H9 (cell line): Measurements from ENCODE around the gene ILF3. TPM values are rescaled to one million over a fixed set of nuclear protein-coding genes. Genes with fewer than 3 reads are reported as not detected.
A peak's percentile ranks its signal among the peaks of the same experiment; 100 is the strongest.

Source experiments
- DNase-seq: peaks from one replicate; pipeline ENCODE4 v3.0.0-alpha.2; 2017
- H2AFZ ChIP-seq: one replicate; pipeline ENCODE4 v1.6.1; 2013; ENCODE audit warnings: mild to moderate bottlenecking, low read length, control low read depth, moderate library complexity
- H2AK5ac ChIP-seq: 2 replicates; pipeline ENCODE4 v1.6.1; 2013; ENCODE audit warnings: low read length, control low read depth, mixed read lengths; ENCODE audit not compliant: insufficient read length
- H2BK120ac ChIP-seq: one replicate; pipeline ENCODE4 v1.6.1; 2013; ENCODE audit warnings: low read depth, mild to moderate bottlenecking, low read length, control low read depth, inconsistent platforms; ENCODE audit not compliant: poor library complexity, severe bottlenecking
- H2BK12ac ChIP-seq: 2 replicates; pipeline ENCODE4 v1.6.1; 2013; ENCODE audit warnings: low read length, control low read depth, mixed read lengths, low read depth; ENCODE audit not compliant: insufficient read length
- H2BK15ac ChIP-seq: 2 replicates; pipeline ENCODE4 v1.6.1; 2013; ENCODE audit warnings: low read depth, low read length, control low read depth
- H2BK20ac ChIP-seq: one replicate; pipeline ENCODE4 v1.6.1; 2013; ENCODE audit warnings: low read depth, mild to moderate bottlenecking, low read length, control low read depth, inconsistent platforms; ENCODE audit not compliant: poor library complexity, severe bottlenecking
- H2BK5ac ChIP-seq: 2 replicates; pipeline ENCODE4 v1.6.1; 2013; ENCODE audit warnings: low read length, control low read depth, mixed read lengths; ENCODE audit not compliant: insufficient read length
- H3K14ac ChIP-seq: 2 replicates; pipeline ENCODE4 v1.6.1; 2013; ENCODE audit warnings: low read length, control low read depth; ENCODE audit not compliant: insufficient read depth
- H3K18ac ChIP-seq: 2 replicates; pipeline ENCODE4 v1.6.1; 2013; ENCODE audit warnings: low read depth, mild to moderate bottlenecking, mixed read lengths, low read length, control low read depth; ENCODE audit not compliant: insufficient read length
- H3K23ac ChIP-seq: 2 replicates; pipeline ENCODE4 v1.6.1; 2013; ENCODE audit warnings: low read length, control low read depth, mixed read lengths, low read depth; ENCODE audit not compliant: insufficient read length
- H3K23me2 ChIP-seq: 2 replicates; pipeline ENCODE4 v1.6.1; 2013; ENCODE audit warnings: low read depth, mild to moderate bottlenecking, mixed read lengths, low read length, control low read depth; ENCODE audit not compliant: insufficient read length, poor library complexity, severe bottlenecking
- H3K27ac ChIP-seq: 2 replicates; pipeline ENCODE4 v1.5.1; 2013; ENCODE audit warnings: low read length, control low read depth, mixed read lengths, low read depth; ENCODE audit not compliant: insufficient read length
- H3K27me3 ChIP-seq: 2 replicates; pipeline ENCODE4 v1.6.1; 2013; ENCODE audit warnings: low read length, control low read depth, inconsistent platforms; ENCODE audit not compliant: insufficient read depth
- H3K4ac ChIP-seq: 2 replicates; pipeline ENCODE4 v1.6.1; 2013; ENCODE audit warnings: low read depth, mild to moderate bottlenecking, control low read depth, inconsistent platforms, low read length, moderate library complexity
- H3K4me1 ChIP-seq: 2 replicates; pipeline ENCODE4 v1.6.1; 2013; ENCODE audit warnings: low read length, control low read depth, inconsistent platforms; ENCODE audit not compliant: insufficient read depth
- H3K4me2 ChIP-seq: 2 replicates; pipeline ENCODE4 v1.6.1; 2013; ENCODE audit warnings: low read length, control low read depth, mixed read lengths; ENCODE audit not compliant: insufficient read length, insufficient read depth
- H3K56ac ChIP-seq: 2 replicates; pipeline ENCODE4 v1.6.1; 2013; ENCODE audit warnings: low read depth, mild to moderate bottlenecking, mixed read lengths, low read length, control low read depth; ENCODE audit not compliant: insufficient read length
- H3K79me1 ChIP-seq: 2 replicates; pipeline ENCODE4 v1.6.1; 2013; ENCODE audit warnings: low read depth, mild to moderate bottlenecking, moderate library complexity, low read length, control low read depth, inconsistent platforms; ENCODE audit not compliant: insufficient read depth, poor library complexity, severe bottlenecking
- H3K79me2 ChIP-seq: 2 replicates; pipeline ENCODE4 v1.6.1; 2013; ENCODE audit warnings: low read length, control low read depth, inconsistent platforms; ENCODE audit not compliant: insufficient read depth
- H3K9ac ChIP-seq: 2 replicates; pipeline ENCODE4 v1.6.1; 2013; ENCODE audit warnings: low read length, control low read depth, mixed read lengths; ENCODE audit not compliant: insufficient read length; ENCODE audit errors: extremely low read depth
- H3K9me3 ChIP-seq: one replicate; pipeline ENCODE4 v1.6.1; 2013; ENCODE audit warnings: low read depth, low read length, inconsistent platforms; ENCODE audit not compliant: control insufficient read depth
- H3T11ph ChIP-seq: one replicate; pipeline ENCODE4 v1.6.1; 2013; ENCODE audit warnings: mild to moderate bottlenecking, low read length, control low read depth, inconsistent platforms
- H4K20me1 ChIP-seq: one replicate; pipeline ENCODE4 v1.6.1; 2013; ENCODE audit not compliant: control insufficient read depth, insufficient read length, insufficient read depth
- H4K5ac ChIP-seq: 2 replicates; pipeline ENCODE4 v1.6.1; 2013; ENCODE audit warnings: low read depth, mild to moderate bottlenecking, mixed read lengths, low read length, control low read depth; ENCODE audit not compliant: insufficient read length
- H4K8ac ChIP-seq: replicated peaks from 2 replicates; pipeline ENCODE4 v1.6.1; 2013; ENCODE audit warnings: low read length, control low read depth, mixed read lengths, low read depth; ENCODE audit not compliant: insufficient read length
- H4K91ac ChIP-seq: 2 replicates; pipeline ENCODE4 v1.6.1; 2013; ENCODE audit warnings: low read depth, mild to moderate bottlenecking, moderate library complexity, mixed read lengths, low read length, control low read depth; ENCODE audit not compliant: insufficient read length
- H3K27ac Mint-ChIP-seq, 3 experiments: 2 replicates in 2 of 3; 3 replicates in 1 of 3; pipeline ENCODE4 v1.8.0; 2020 to 2021; ENCODE audit warnings: mixed read lengths in 3 of 3, mild to moderate bottlenecking in 1 of 3, moderate library complexity in 1 of 3
- H3K27me3 Mint-ChIP-seq: 2 replicates; pipeline ENCODE4 v1.8.0; 2021; ENCODE audit warnings: low read depth, mild to moderate bottlenecking, moderate library complexity, mixed read lengths
- H3K36me3 Mint-ChIP-seq, 3 experiments: 2 replicates in 2 of 3; 3 replicates in 1 of 3; pipeline ENCODE4 v1.8.0; 2020 to 2021; ENCODE audit warnings: low read depth in 3 of 3, mixed read lengths in 3 of 3; ENCODE audit not compliant: insufficient read depth in 1 of 3
- H3K4me1 Mint-ChIP-seq, 2 experiments: 2 replicates each; pipeline ENCODE4 v1.8.0; 2020; ENCODE audit warnings: mixed read lengths in 2 of 2
- H3K4me3 Mint-ChIP-seq, 2 experiments: 2 replicates in 1 of 2; 3 replicates in 1 of 2; pipeline ENCODE4 v1.8.0; 2020 to 2021; ENCODE audit warnings: mild to moderate bottlenecking in 2 of 2, mixed read lengths in 2 of 2, moderate library complexity in 1 of 2
- H3K9me3 Mint-ChIP-seq, 2 experiments: 2 replicates in 1 of 2; 3 replicates in 1 of 2; pipeline ENCODE4 v1.8.0; 2020; ENCODE audit warnings: mild to moderate bottlenecking in 2 of 2, mixed read lengths in 2 of 2, moderate library complexity in 1 of 2
- CTCF ChIP-seq: fragments of 200-600 bp; sonication (generic); conservative IDR thresholded peaks from 3 replicates; pipeline ENCODE4 v1.8.0; 2021; ENCODE audit warnings: antibody characterized with exemption, mild to moderate bottlenecking
- WGBS: extraction: QIAGEN DNeasy Blood & Tissue Kit; methylation state at CpG from one replicate; pipeline ENCODE4 v1.1.7; 2013; ENCODE audit warnings: missing lambda C conversion rate, low lambda C conversion rate, mixed read lengths; ENCODE audit not compliant: insufficient read length; ENCODE audit errors: extremely low coverage; 5-methylcytosine and 5-hydroxymethylcytosine counted together
- total RNA-seq: library from RNA; stranded (reverse); gene quantifications from 2 replicates; pipeline ENCODE4 v1.2.1, GENCODE V29; 2021

The ILF3 gene
- total RNA-seq, 1 experiment from 2014 or later, result 841 TPM

DNA sequence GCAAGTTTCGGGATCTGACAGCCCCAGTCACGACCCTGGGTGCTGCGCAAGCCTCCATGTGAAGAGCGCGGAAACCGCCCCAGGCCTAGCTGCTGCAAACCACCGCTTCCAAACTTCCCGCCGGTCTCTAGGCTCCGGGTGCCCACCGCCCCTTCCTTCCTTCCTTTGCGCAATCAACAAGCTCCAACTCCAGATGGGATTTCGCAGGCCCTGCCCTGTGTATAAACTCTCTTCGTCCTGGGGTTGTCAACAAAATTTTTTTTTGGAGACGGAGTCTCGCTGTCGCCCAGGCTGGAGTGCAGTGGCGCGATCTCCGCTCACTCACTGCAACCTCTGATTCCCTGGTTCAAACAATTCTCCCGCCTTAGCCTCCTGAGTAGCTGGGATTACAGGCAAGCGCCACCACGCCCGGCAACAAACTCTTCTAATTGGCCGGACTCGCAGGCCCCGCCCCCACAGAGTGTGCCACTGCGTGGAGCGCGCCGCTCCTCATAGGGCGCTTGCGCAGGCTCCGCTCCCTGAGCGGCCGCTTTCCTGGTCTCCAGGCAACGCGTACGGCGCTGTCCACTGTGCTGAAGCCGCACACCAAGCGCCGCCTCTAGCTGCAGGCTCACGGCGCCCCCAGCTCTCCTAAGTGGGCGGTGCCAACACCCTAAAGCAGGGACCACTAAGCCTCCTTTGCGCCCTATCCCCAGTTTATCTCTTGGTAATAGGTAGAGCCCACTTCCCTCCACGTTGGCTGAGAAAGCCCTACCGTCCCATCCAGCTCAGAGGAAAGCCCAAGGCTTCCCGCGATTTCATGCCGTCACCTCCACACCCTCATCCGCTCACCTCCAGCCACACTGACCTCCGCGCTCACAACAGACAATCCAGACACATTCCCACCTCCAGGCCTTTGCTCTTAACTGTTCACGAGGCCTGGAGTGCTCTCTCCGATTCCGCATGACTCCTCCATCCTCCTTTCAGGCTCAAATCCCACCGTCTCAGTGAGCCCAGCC is 41.6 kb downstream of the ILF3 start:
- WGBS, result no CpG with 5 or more reads among the region's 59 CpGs
- H2BK20ac ChIP-seq, result no peak overlapping the region
- no peak overlapping the region for H4K91ac ChIP-seq
- peak overlapping the region; percentile 49 to 85 for H3K4me3 Mint-ChIP-seq
- no peak overlapping the region for H4K5ac ChIP-seq
- H3K4ac ChIP-seq, result no peak overlapping the region
- no peaks in the 10 kb centered on the region for H3K9me3 ChIP-seq
- no peak overlapping the region for H2AK5ac ChIP-seq
- no peak overlapping the region for H2AFZ ChIP-seq
- H3K4me2 ChIP-seq, result peak overlapping the region; percentile 30
- no peak overlapping the region for H3K56ac ChIP-seq
- no peak overlapping the region for H2BK120ac ChIP-seq
- no peaks in the 10 kb centered on the region for H3K23me2 ChIP-seq
- no peaks in the 10 kb centered on the region for H3K4me1 ChIP-seq
- peak; percentile 98 for DNase-seq
- H3K23ac ChIP-seq, result no peak overlapping the region
- peaks cover 27 to 30% of the 10 kb centered on the region in 2 experiments for H3K4me1 Mint-ChIP-seq
- H3K27me3 ChIP-seq, result no peaks in the 10 kb centered on the region
- H3K79me2 ChIP-seq, result no peaks in the 10 kb centered on the region
- H3K14ac ChIP-seq, result no peak overlapping the region; the same call in 1 of the 2 replicates
- no peaks in the 10 kb centered on the region for H4K20me1 ChIP-seq
- peaks cover 13 to 22% (median 20%) of the 10 kb centered on the region in 3 experiments; a peak in 6 of 7 replicates for H3K36me3 Mint-ChIP-seq
- H3K27ac Mint-ChIP-seq, result peak overlapping the region; percentile 53 to 99 (median 99); a peak in 5 of 7 replicates
- H3K9ac ChIP-seq, result no peak overlapping the region
- H3T11ph ChIP-seq, result no peak overlapping the region
- H3K27me3 Mint-ChIP-seq, result peaks cover 19% of the 10 kb centered on the region
- no peaks in the 10 kb centered on the region; a peak in 1 of 5 replicates for H3K9me3 Mint-ChIP-seq
- no peak for TF ChIP-seq CTCF
- H3K18ac ChIP-seq, result no peak overlapping the region
- no peak overlapping the region for H2BK5ac ChIP-seq
- no peaks in the 10 kb centered on the region for H3K79me1 ChIP-seq
- H2BK12ac ChIP-seq, result no peak overlapping the region
- no peak overlapping the region for H3K27ac ChIP-seq
- no peak overlapping the region for H4K8ac ChIP-seq
- no peak overlapping the region for H2BK15ac ChIP-seq
